ENCODE data around the gene SLC22A8.

SLC22A8 gene

DNA sequence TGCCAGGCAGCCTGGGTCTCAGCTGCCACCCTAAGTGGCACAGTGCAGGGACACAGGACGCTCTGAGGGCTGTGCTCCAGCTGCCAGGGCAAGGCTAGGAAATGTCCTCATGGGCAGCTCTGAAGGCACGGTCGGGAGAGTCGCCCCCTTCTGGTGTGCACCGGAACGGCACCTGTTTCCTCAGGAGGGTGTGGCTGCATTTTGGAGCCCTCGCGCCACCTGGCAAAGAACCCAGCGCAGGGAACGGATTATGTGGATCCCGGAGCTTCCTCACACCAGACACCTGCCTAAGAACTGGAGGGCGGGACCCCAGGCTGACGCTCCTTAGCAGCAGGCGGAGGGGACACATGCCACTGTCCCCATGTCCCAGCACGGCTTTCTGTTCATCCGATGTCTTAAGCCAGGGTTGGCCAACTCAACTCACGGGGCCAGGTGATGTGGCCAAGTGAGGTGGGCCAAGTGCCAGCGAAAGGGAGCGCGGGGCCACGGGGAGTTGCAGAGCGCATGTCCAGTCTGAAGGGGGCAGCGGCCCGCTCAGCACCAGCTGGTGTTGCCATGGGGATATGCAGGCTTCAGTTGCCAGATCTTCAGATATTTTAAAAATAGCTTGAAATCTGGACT, 5.1 kb upstream of the SLC22A8 start:
- TF ChIP-seq, protein P1, sequence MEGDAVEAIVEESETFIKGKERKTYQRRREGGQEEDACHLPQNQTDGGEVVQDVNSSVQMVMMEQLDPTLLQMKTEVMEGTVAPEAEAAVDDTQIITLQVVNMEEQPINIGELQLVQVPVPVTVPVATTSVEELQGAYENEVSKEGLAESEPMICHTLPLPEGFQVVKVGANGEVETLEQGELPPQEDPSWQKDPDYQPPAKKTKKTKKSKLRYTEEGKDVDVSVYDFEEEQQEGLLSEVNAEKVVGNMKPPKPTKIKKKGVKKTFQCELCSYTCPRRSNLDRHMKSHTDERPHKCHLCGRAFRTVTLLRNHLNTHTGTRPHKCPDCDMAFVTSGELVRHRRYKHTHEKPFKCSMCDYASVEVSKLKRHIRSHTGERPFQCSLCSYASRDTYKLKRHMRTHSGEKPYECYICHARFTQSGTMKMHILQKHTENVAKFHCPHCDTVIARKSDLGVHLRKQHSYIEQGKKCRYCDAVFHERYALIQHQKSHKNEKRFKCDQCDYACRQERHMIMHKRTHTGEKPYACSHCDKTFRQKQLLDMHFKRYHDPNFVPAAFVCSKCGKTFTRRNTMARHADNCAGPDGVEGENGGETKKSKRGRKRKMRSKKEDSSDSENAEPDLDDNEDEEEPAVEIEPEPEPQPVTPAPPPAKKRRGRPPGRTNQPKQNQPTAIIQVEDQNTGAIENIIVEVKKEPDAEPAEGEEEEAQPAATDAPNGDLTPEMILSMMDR (IDR thresholded peaks at IDR 0.05): peak; percentile 85
- TF ChIP-seq ZFX (IDR thresholded peaks at IDR 0.05; ENCODE audit: borderline replicate concordance): no peak

GRCh38 chr11:63019506-63019905, 3.9 kb upstream of the SLC22A8 start:
- TF ChIP-seq, protein P1 (IDR thresholded peaks at IDR 0.05): no peak
- TF ChIP-seq ZFX (IDR thresholded peaks at IDR 0.05; ENCODE audit: borderline replicate concordance): no peak
- H3K27ac ChIP-seq: no peak overlapping the region

More for the DNA sequence above, 5.1 kb upstream of the SLC22A8 start:
- no peak overlapping the region for H3K27ac ChIP-seq

DNA sequence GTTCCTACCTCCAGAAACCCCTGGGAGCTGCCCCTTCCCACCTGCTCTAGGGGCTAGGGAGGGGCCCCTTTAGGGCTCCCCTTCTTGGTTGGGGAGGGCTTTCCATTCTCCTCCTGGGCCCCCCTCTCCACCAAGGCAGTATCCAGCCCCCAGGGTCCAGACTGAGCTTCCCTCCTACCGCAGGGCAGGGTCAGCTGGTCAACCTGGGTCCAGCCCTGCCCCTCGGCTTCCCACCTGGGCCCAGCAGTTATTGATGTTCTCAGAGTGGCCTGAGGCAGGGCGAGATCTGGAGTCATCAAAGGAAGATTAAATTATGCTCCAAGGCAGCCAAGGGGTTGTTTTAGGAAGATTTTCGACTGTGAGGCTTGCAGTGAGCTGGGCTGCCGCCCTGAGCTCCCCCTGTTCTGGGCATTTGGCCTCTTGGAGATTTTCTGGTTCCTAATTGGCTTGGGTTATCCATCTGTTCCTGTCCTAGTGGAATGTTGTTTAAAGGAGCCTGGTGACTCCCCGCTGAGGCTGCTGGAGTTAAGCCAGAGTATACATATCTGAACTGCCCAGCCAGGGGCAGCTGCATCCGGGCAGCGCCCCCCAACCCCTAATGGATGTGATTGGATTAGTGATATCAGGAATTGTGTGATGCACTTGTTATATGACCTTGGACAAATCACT, 1.8 kb upstream of the SLC22A8 start:
- TF ChIP-seq ZFX (IDR thresholded peaks at IDR 0.05; ENCODE audit: borderline replicate concordance): no peak
- TF ChIP-seq, protein P1 (IDR thresholded peaks at IDR 0.05): no peak
- H3K27ac ChIP-seq: no peak overlapping the region

GRCh38 chr11:63014408-63015055, 1.1 kb downstream of the SLC22A8 start:
- H3K27ac ChIP-seq: no peak overlapping the region
- no peak for TF ChIP-seq ZFX (IDR thresholded peaks at IDR 0.05; ENCODE audit: borderline replicate concordance)
- TF ChIP-seq, protein P1 (IDR thresholded peaks at IDR 0.05): no peak

DNA sequence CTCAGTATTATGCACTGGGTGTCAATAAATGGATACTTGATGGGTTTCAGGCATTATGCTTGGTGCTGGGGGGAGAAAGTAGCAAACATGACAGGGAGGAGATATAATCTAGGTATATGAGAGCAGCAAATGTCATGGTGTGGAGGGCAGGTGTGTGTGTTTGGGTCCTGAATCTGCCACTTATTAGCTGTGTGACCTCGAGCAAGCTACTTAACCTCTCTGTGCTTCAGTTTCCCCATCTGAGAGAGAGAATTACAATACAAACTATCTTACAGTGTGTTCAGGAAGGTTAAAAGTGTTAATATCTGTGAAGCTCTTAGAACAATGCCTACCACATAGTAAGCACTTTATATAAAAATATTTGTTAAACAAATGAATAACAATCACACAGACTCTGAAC, 2.8 kb downstream of the SLC22A8 start:
- no peak overlapping the region for H3K27ac ChIP-seq
- no peak for TF ChIP-seq ZFX (IDR thresholded peaks at IDR 0.05; ENCODE audit: borderline replicate concordance)
- TF ChIP-seq, protein P1 (IDR thresholded peaks at IDR 0.05): no peak

DNA sequence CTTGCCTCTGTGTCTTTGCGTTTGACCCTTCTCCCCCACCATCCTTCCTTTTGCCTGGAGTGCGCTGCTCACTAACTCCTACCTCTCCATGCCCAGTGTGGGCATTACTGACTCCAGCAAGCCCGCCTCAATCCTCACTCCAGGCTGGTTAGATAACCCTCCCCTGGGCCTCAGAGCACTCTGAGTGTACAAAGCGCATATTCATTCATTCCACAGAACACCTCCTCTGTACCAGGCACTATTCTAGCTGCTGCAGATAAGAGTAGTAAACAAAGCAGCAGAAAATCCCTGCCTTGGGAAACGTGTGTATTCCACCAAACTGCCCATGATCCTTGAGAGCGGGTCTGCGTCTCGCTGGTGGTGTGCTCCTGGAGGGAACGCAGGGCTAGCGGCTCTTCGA, 3.2 kb downstream of the SLC22A8 start:
- H3K27ac ChIP-seq: no peak overlapping the region
- TF ChIP-seq, protein P1 (IDR thresholded peaks at IDR 0.05): no peak
- no peak for TF ChIP-seq ZFX (IDR thresholded peaks at IDR 0.05; ENCODE audit: borderline replicate concordance)

- no peak overlapping the region for H3K27ac ChIP-seq
- TF ChIP-seq, protein P1 (IDR thresholded peaks at IDR 0.05): no peak
- no peak for TF ChIP-seq ZFX (IDR thresholded peaks at IDR 0.05; ENCODE audit: borderline replicate concordance)
These were observed 4.7 kb downstream of the SLC22A8 start for GRCh38 chr11:63010934-63011439.
